Astrocyte (in vitro differentiated cells and primary cell): ENCODE measurements around the gene TMC1. TPM values are rescaled to one million over a fixed set of nuclear protein-coding genes. Genes with fewer than 3 reads are reported as not detected.

ENCODE experiments used
- DNase-seq: peaks from one replicate; pipeline ENCODE4 v3.0.0-alpha.2; 2010; ENCODE audit warnings: low read depth
- FAIRE-seq: peaks from 2 replicates; lab custom pipeline; 2011; peaks lifted over from hg19 to GRCh38; lab: Jason Lieb, UNC
- H2AFZ ChIP-seq: 2 replicates; pipeline ENCODE4 v1.6.0; 2012; ENCODE audit warnings: low read depth, low read length, inconsistent platforms
- H3K27ac ChIP-seq: 2 replicates; pipeline ENCODE4 v1.5.1; 2011; ENCODE audit warnings: low read depth, low read length, inconsistent platforms
- H3K27me3 ChIP-seq: 2 replicates; pipeline ENCODE4 v1.6.0; 2011; ENCODE audit warnings: low read length, inconsistent platforms; ENCODE audit not compliant: insufficient read depth
- H3K36me3 ChIP-seq: 2 replicates; pipeline ENCODE4 v1.5.1; 2011; ENCODE audit warnings: low read length, inconsistent platforms; ENCODE audit not compliant: insufficient read depth
- H3K4me1 ChIP-seq: 2 replicates; pipeline ENCODE4 v1.5.1; 2011; ENCODE audit warnings: low read length, inconsistent platforms; ENCODE audit not compliant: insufficient read depth
- H3K4me2 ChIP-seq: 2 replicates; pipeline ENCODE4 v1.6.0; 2012; ENCODE audit warnings: low read length, inconsistent platforms
- H3K4me3 ChIP-seq: 2 replicates; pipeline ENCODE4 v1.5.1; 2011; ENCODE audit warnings: low read depth, mild to moderate bottlenecking, low read length, inconsistent platforms; ENCODE audit not compliant: insufficient read depth
- H3K79me2 ChIP-seq: 2 replicates; pipeline ENCODE4 v1.6.0; 2012; ENCODE audit warnings: mild to moderate bottlenecking, low read length, inconsistent platforms; ENCODE audit not compliant: insufficient read depth
- H3K9ac ChIP-seq: 2 replicates; pipeline ENCODE4 v1.6.0; 2012; ENCODE audit warnings: mild to moderate bottlenecking, low read length, inconsistent platforms
- H3K9me3 ChIP-seq: 2 replicates; pipeline ENCODE4 v1.5.1; 2012; ENCODE audit warnings: low read depth, mild to moderate bottlenecking, low read length, inconsistent platforms; ENCODE audit not compliant: insufficient read depth
- H4K20me1 ChIP-seq: 2 replicates; pipeline ENCODE4 v1.6.0; 2012; ENCODE audit warnings: low read length, inconsistent platforms; ENCODE audit not compliant: insufficient read depth
- H3K27ac Mint-ChIP-seq: one replicate; pipeline ENCODE4 v1.8.0; 2021; ENCODE audit warnings: mild to moderate bottlenecking, mixed read lengths; ENCODE audit not compliant: unreplicated experiment
- H3K27me3 Mint-ChIP-seq: one replicate; pipeline ENCODE4 v1.8.0; 2021; ENCODE audit warnings: low read depth, mixed read lengths; ENCODE audit not compliant: unreplicated experiment
- H3K36me3 Mint-ChIP-seq: one replicate; pipeline ENCODE4 v1.8.0; 2021; ENCODE audit warnings: low read depth, mixed read lengths; ENCODE audit not compliant: unreplicated experiment
- H3K4me1 Mint-ChIP-seq: one replicate; pipeline ENCODE4 v1.8.0; 2021; ENCODE audit warnings: low read depth, mixed read lengths; ENCODE audit not compliant: unreplicated experiment
- H3K4me3 Mint-ChIP-seq: one replicate; pipeline ENCODE4 v1.8.0; 2021; ENCODE audit warnings: mild to moderate bottlenecking, moderate library complexity, mixed read lengths; ENCODE audit not compliant: unreplicated experiment
- H3K9me3 Mint-ChIP-seq: one replicate; pipeline ENCODE4 v1.8.0; 2021; ENCODE audit warnings: mild to moderate bottlenecking, mixed read lengths; ENCODE audit not compliant: unreplicated experiment
- EZH2 ChIP-seq: IDR thresholded peaks from 2 replicates; pipeline ENCODE4 v1.6.1; 2012; ENCODE audit warnings: mild to moderate bottlenecking, low read length, inconsistent platforms; ENCODE audit not compliant: insufficient read depth
- total RNA-seq: library from RNA; stranded (reverse); gene quantifications from 2 replicates; pipeline ENCODE4 v1.2.1, GENCODE V29; 2021
- TF ChIP-seq, protein P1 (sequence below): IDR thresholded peaks from 2 replicates; pipeline ENCODE4 v1.5.1; 2011; ENCODE audit warnings: low read depth, mild to moderate bottlenecking, inconsistent platforms, low read length, moderate library complexity; ENCODE audit not compliant: insufficient read depth

The TMC1 gene
- total RNA-seq, 1 donor from 2014 or later = not detected

GRCh38 chr9:72577212-72577753 is 55.9 kb downstream of the TMC1 start:
- Histone ChIP-seq H3K36me3 (no peaks in the 10 kb centered on the region), H4K20me1 (no peaks in the 10 kb centered on the region), H3K27ac (peak overlapping the region; percentile 13), H3K9ac (peak overlapping the region; percentile 11), H3K4me3 (no peak overlapping the region), H3K9me3 (no peaks in the 10 kb centered on the region), H2AFZ (peak overlapping the region; percentile 30), H3K4me1 (peaks cover 28% of the 10 kb centered on the region), H3K27me3 (no peaks in the 10 kb centered on the region), H3K4me2 (peak overlapping the region; percentile 66), H3K79me2 (no peaks in the 10 kb centered on the region)
- Mint-ChIP-seq H3K36me3 (no peaks in the 10 kb centered on the region), H3K4me1 (peaks cover 18% of the 10 kb centered on the region), H3K27me3 (no peaks in the 10 kb centered on the region), H3K4me3 (no peak overlapping the region), H3K27ac (no peak overlapping the region), H3K9me3 (peaks cover 2% of the 10 kb centered on the region)
- FAIRE-seq (peak; percentile 20), DNase-seq (peak; percentile 82)
- TF ChIP-seq, protein P1, sequence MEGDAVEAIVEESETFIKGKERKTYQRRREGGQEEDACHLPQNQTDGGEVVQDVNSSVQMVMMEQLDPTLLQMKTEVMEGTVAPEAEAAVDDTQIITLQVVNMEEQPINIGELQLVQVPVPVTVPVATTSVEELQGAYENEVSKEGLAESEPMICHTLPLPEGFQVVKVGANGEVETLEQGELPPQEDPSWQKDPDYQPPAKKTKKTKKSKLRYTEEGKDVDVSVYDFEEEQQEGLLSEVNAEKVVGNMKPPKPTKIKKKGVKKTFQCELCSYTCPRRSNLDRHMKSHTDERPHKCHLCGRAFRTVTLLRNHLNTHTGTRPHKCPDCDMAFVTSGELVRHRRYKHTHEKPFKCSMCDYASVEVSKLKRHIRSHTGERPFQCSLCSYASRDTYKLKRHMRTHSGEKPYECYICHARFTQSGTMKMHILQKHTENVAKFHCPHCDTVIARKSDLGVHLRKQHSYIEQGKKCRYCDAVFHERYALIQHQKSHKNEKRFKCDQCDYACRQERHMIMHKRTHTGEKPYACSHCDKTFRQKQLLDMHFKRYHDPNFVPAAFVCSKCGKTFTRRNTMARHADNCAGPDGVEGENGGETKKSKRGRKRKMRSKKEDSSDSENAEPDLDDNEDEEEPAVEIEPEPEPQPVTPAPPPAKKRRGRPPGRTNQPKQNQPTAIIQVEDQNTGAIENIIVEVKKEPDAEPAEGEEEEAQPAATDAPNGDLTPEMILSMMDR = no peak
- TF ChIP-seq EZH2 = no peak

DNA sequence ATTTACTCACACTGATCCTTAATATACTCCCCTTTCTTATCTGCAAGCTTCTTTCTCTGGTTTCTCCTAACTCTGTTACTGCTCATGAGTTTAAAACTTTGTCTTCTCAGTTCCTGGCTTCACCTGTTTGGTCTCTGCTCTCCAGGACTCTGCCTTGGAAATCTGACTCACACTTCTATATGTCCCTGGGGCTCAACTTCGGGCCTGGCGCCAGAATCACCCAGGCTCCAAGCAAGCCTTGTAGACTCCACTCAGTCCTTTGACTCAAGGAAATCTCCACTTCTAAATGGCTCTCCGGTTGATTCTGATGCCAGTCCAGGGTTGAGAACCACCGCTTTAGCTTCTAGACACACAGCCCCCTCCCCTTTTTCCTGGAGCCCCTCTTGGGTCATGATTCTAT is 57.8 kb downstream of the TMC1 start:
- no peak overlapping the region for H3K9ac ChIP-seq
- H3K27ac ChIP-seq = no peak overlapping the region
- H3K4me3 ChIP-seq = no peak overlapping the region
- H3K27me3 ChIP-seq = no peaks in the 10 kb centered on the region
- DNase-seq = peak; percentile 58
- peaks cover 28% of the 10 kb centered on the region for H3K4me1 ChIP-seq
- no peak overlapping the region for H3K4me3 Mint-ChIP-seq
- no peaks in the 10 kb centered on the region for H4K20me1 ChIP-seq
- no peaks in the 10 kb centered on the region for H3K9me3 ChIP-seq
- H3K27me3 Mint-ChIP-seq = no peaks in the 10 kb centered on the region
- no peak overlapping the region for H2AFZ ChIP-seq
- peaks cover 2% of the 10 kb centered on the region for H3K9me3 Mint-ChIP-seq
- peaks cover 20% of the 10 kb centered on the region for H3K4me1 Mint-ChIP-seq
- peak overlapping the region; percentile 40 for H3K4me2 ChIP-seq
- no peak overlapping the region for H3K27ac Mint-ChIP-seq
- no peaks in the 10 kb centered on the region for H3K36me3 Mint-ChIP-seq
- H3K79me2 ChIP-seq = no peaks in the 10 kb centered on the region
- TF ChIP-seq, protein P1 = no peak
- TF ChIP-seq EZH2 = no peak
- no peaks in the 10 kb centered on the region for H3K36me3 ChIP-seq
- FAIRE-seq = no peak

DNA sequence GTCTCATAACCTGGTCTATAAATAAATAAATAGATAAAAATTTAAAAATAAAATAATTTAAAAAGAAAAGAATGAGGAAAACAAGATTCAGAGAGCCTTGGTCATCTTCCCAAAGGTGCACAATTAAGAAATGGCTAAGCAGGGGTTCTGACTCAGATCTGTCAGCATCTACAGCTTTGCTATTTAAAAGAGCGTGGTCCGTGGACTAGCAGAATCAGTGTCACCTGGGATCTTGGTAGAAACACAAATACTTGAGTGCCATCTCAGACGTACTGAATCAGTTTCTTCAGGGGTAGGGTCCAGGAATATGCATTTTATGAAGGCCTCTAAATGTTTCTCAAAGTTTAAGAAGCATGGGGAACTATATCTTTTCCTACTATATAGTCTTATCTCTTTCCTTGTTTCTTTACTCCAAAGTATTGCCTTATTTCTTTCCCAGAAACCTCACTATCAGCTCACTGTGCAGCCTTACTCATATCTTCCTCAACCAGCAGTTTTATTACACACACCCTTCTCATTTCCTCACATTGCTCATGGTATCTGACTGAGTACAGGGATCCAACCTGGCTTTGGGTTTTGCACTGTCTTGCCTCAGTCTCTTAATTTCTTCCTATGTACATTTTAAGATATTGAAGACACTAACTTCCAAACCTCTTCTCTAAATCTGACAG is 58.6 kb downstream of the TMC1 start:
- H3K27ac Mint-ChIP-seq = no peak overlapping the region
- Histone ChIP-seq H3K36me3 (no peaks in the 10 kb centered on the region), H2AFZ (no peak overlapping the region), H3K27me3 (no peaks in the 10 kb centered on the region), H3K4me2 (peak overlapping the region; percentile 6), H4K20me1 (no peaks in the 10 kb centered on the region), H3K9me3 (no peaks in the 10 kb centered on the region), H3K4me1 (peaks cover 28% of the 10 kb centered on the region), H3K4me3 (no peak overlapping the region), H3K79me2 (no peaks in the 10 kb centered on the region), H3K27ac (no peak overlapping the region), H3K9ac (no peak overlapping the region)
- DNase-seq (peak; percentile 60), FAIRE-seq (no peak)
- H3K4me3 Mint-ChIP-seq = no peak overlapping the region
- H3K36me3 Mint-ChIP-seq = no peaks in the 10 kb centered on the region
- no peak for TF ChIP-seq EZH2
- TF ChIP-seq, protein P1 = no peak
- no peaks in the 10 kb centered on the region for H3K27me3 Mint-ChIP-seq
- H3K9me3 Mint-ChIP-seq = no peaks in the 10 kb centered on the region
- peaks cover 20% of the 10 kb centered on the region for H3K4me1 Mint-ChIP-seq
